Neuronal stem cell (in vitro differentiated cells): ENCODE measurements around the gene CACNA1I.

Experiments used
- DNase-seq: peaks from one replicate; pipeline ENCODE4 v3.0.0-alpha.2; 2013; ENCODE audit warnings: low spot score
- H2AFZ ChIP-seq: one replicate; pipeline ENCODE4 v1.6.1; 2013; ENCODE audit warnings: mild to moderate bottlenecking, low read length, inconsistent platforms
- H2AK5ac ChIP-seq: 2 replicates; pipeline ENCODE4 v1.6.1; 2013; ENCODE audit warnings: low read depth, mild to moderate bottlenecking, inconsistent platforms, low read length, moderate library complexity, mixed read lengths
- H2BK120ac ChIP-seq: 2 replicates; pipeline ENCODE4 v1.6.1; 2013; ENCODE audit warnings: low read depth, mild to moderate bottlenecking, inconsistent platforms, low read length, moderate library complexity, mixed read lengths
- H2BK12ac ChIP-seq: one replicate; pipeline ENCODE4 v1.6.1; 2013; ENCODE audit warnings: low read length, inconsistent platforms
- H2BK15ac ChIP-seq: 2 replicates; pipeline ENCODE4 v1.6.1; 2013; ENCODE audit warnings: mild to moderate bottlenecking, low read length, inconsistent platforms, mixed read lengths
- H2BK5ac ChIP-seq: one replicate; pipeline ENCODE4 v1.6.1; 2013; ENCODE audit warnings: inconsistent platforms, mild to moderate bottlenecking, low read length, moderate library complexity
- H3K14ac ChIP-seq: one replicate; pipeline ENCODE4 v1.6.1; 2013; ENCODE audit warnings: low read length, inconsistent platforms
- H3K18ac ChIP-seq: 2 replicates; pipeline ENCODE4 v1.6.1; 2013; ENCODE audit warnings: low read length, inconsistent platforms
- H3K23ac ChIP-seq: 2 replicates; pipeline ENCODE4 v1.6.1; 2013; ENCODE audit warnings: low read depth, mild to moderate bottlenecking, mixed read lengths, low read length, inconsistent platforms; ENCODE audit not compliant: poor library complexity
- H3K27ac ChIP-seq: replicated peaks from 3 replicates; pipeline ENCODE4 v1.5.1; 2013; ENCODE audit warnings: low read length, inconsistent platforms
- H3K27me3 ChIP-seq, 3 experiments: 2 replicates each; pipeline ENCODE4 v1.6.1; 2013; ENCODE audit warnings: low read length in 3 of 3, mild to moderate bottlenecking in 2 of 3, inconsistent platforms in 1 of 3, low read depth in 1 of 3, mixed read lengths in 1 of 3, moderate library complexity in 1 of 3; ENCODE audit not compliant: control insufficient read depth in 3 of 3, insufficient read depth in 3 of 3
- H3K36me3 ChIP-seq, 2 donors: replicated peaks in 1 of 2; 2 replicates each; pipeline ENCODE4 v1.6.1; 2013; ENCODE audit warnings: low read length in 2 of 2; ENCODE audit not compliant: control insufficient read depth in 2 of 2, insufficient read depth in 2 of 2
- H3K4ac ChIP-seq: 2 replicates; pipeline ENCODE4 v1.6.1; 2013; ENCODE audit warnings: inconsistent platforms, mild to moderate bottlenecking, low read length, moderate library complexity
- H3K4me1 ChIP-seq, 2 donors: 1 replicate in 1 of 2; 2 replicates in 1 of 2; pipeline ENCODE4 v1.6.1; 2013; ENCODE audit warnings: low read length in 2 of 2, low read depth in 1 of 2; ENCODE audit not compliant: control insufficient read depth in 2 of 2, insufficient read depth in 1 of 2
- H3K4me2 ChIP-seq: one replicate; pipeline ENCODE4 v1.6.1; 2013; ENCODE audit warnings: mild to moderate bottlenecking, low read length, inconsistent platforms; ENCODE audit not compliant: insufficient read depth, poor library complexity, severe bottlenecking
- H3K4me3 ChIP-seq, 2 donors: 2 replicates each; pipeline ENCODE4 v1.5.1; 2013; ENCODE audit warnings: low read length in 2 of 2, mild to moderate bottlenecking in 2 of 2, inconsistent platforms in 1 of 2, moderate library complexity in 1 of 2
- H3K79me1 ChIP-seq: one replicate; pipeline ENCODE4 v1.6.1; 2013; ENCODE audit warnings: low read depth, mild to moderate bottlenecking, inconsistent platforms, low read length, moderate library complexity
- H3K9ac ChIP-seq: one replicate; pipeline ENCODE4 v1.6.1; 2013; ENCODE audit warnings: mild to moderate bottlenecking, low read depth, low read length, inconsistent platforms; ENCODE audit not compliant: poor library complexity
- H3K9me3 ChIP-seq, 2 donors: replicated peaks in 1 of 2; 2 replicates each; pipeline versions ENCODE3 to v1.6.1; 2013; ENCODE audit warnings: low read length in 2 of 2, mild to moderate bottlenecking in 2 of 2, inconsistent platforms in 1 of 2, low read depth in 1 of 2, mixed read lengths in 1 of 2, moderate library complexity in 1 of 2; ENCODE audit not compliant: control insufficient read depth in 2 of 2, insufficient read depth in 1 of 2
- H4K8ac ChIP-seq: one replicate; pipeline ENCODE4 v1.6.1; 2013; ENCODE audit warnings: low read depth, mild to moderate bottlenecking, inconsistent platforms, low read length, moderate library complexity
- H4K91ac ChIP-seq: one replicate; pipeline ENCODE4 v1.6.1; 2013; ENCODE audit warnings: low read length, low read depth, mild to moderate bottlenecking, inconsistent platforms; ENCODE audit not compliant: poor library complexity
- WGBS, 2 donors: extraction: QIAGEN DNeasy Blood & Tissue Kit; methylation state at CpG; one replicate each; pipeline ENCODE4 v1.1.7; 2013; ENCODE audit warnings: missing lambda C conversion rate in 2 of 2, mixed read lengths in 1 of 2; ENCODE audit not compliant: insufficient read length in 2 of 2, insufficient replicate concordance in 1 of 2; ENCODE audit errors: extremely low coverage in 2 of 2; 5-methylcytosine and 5-hydroxymethylcytosine counted together

Gene CACNA1I

GRCh38 chr22:39621826-39622225 lies 51.3 kb downstream of the CACNA1I start:
- H3K27ac ChIP-seq, result no peak overlapping the region
- H2BK5ac ChIP-seq, result no peak overlapping the region
- no CpG with 5 or more reads among the region's 7 CpGs for WGBS, 2 donors
- H3K18ac ChIP-seq, result peak overlapping the region; percentile 19
- H2BK15ac ChIP-seq, result no peak overlapping the region
- no peak overlapping the region for H4K8ac ChIP-seq
- H3K36me3 ChIP-seq, result no peaks in the 10 kb centered on the region
- peak overlapping the region; percentile 61 for H2AK5ac ChIP-seq
- no peak for DNase-seq
- peaks cover 0 to 24% (median 12%) of the 10 kb centered on the region in 3 experiments for H3K27me3 ChIP-seq
- no peak overlapping the region for H2AFZ ChIP-seq
- peaks cover 0 to 7% of the 10 kb centered on the region in 2 donors for H3K9me3 ChIP-seq
- H4K91ac ChIP-seq, result no peak overlapping the region
- H3K79me1 ChIP-seq, result no peaks in the 10 kb centered on the region
- H2BK12ac ChIP-seq, result no peak overlapping the region
- H3K14ac ChIP-seq, result no peak overlapping the region
- peak overlapping the region; percentile 50 for H3K23ac ChIP-seq
- no peak overlapping the region for H3K4me3 ChIP-seq
- H2BK120ac ChIP-seq, result no peak overlapping the region
- no peak overlapping the region for H3K4me2 ChIP-seq
- peaks cover 0 to 12% of the 10 kb centered on the region in 2 donors for H3K4me1 ChIP-seq
- H3K4ac ChIP-seq, result no peak overlapping the region
- no peak overlapping the region for H3K9ac ChIP-seq

GRCh38 chr22:39622881-39623367 lies 52.4 kb downstream of the CACNA1I start:
- peaks cover 0 to 7% of the 10 kb centered on the region in 2 donors for H3K9me3 ChIP-seq
- H2BK15ac ChIP-seq, result no peak overlapping the region
- peaks cover 0 to 12% of the 10 kb centered on the region in 2 donors for H3K4me1 ChIP-seq
- H3K18ac ChIP-seq, result peak overlapping the region; percentile 4
- no peak overlapping the region for H2AK5ac ChIP-seq
- H4K8ac ChIP-seq, result no peak overlapping the region
- peak; percentile 45 for DNase-seq
- H2BK12ac ChIP-seq, result no peak overlapping the region
- H3K14ac ChIP-seq, result no peak overlapping the region
- H4K91ac ChIP-seq, result no peak overlapping the region
- H2BK5ac ChIP-seq, result no peak overlapping the region
- H2AFZ ChIP-seq, result no peak overlapping the region
- no peak overlapping the region for H3K27ac ChIP-seq
- H2BK120ac ChIP-seq, result no peak overlapping the region
- H3K4me3 ChIP-seq, result peak overlapping the region in 1 of 2 donors; percentile 51
- no peak overlapping the region for H3K9ac ChIP-seq
- H3K4me2 ChIP-seq, result no peak overlapping the region
- no peaks in the 10 kb centered on the region for H3K36me3 ChIP-seq
- WGBS, 2 donors, result no CpG with 5 or more reads among the region's 17 CpGs
- no peaks in the 10 kb centered on the region for H3K79me1 ChIP-seq
- H3K4ac ChIP-seq, result no peak overlapping the region
- H3K27me3 ChIP-seq, result peaks cover 0 to 24% (median 12%) of the 10 kb centered on the region in 3 experiments
- peak overlapping the region; percentile 0 for H3K23ac ChIP-seq

- Histone ChIP-seq H3K14ac (peak overlapping the region; percentile 72), H3K27ac (no peak overlapping the region), H3K27me3 (peaks cover 0 to 30% (median 12%) of the 10 kb centered on the region in 3 experiments), H3K9ac (peak overlapping the region; percentile 60), H2AK5ac (peak overlapping the region; percentile 60), H2BK15ac (no peak overlapping the region), H3K4me3 (peak overlapping the region in 1 of 2 donors; percentile 51), H4K8ac (peak overlapping the region; percentile 23), H2BK12ac (peak overlapping the region; percentile 77), H3K4ac (no peak overlapping the region), H2BK5ac (no peak overlapping the region), H3K4me2 (no peak overlapping the region), H3K23ac (peak overlapping the region; percentile 57), H3K9me3 (peaks cover 0 to 3% of the 10 kb centered on the region in 2 donors), H2AFZ (no peak overlapping the region), H2BK120ac (no peak overlapping the region), H4K91ac (peak overlapping the region; percentile 97), H3K4me1 (peaks cover 0 to 11% of the 10 kb centered on the region in 2 donors), H3K36me3 (no peaks in the 10 kb centered on the region), H3K79me1 (no peaks in the 10 kb centered on the region), H3K18ac (peak overlapping the region; percentile 78)
- WGBS, 2 donors, result 100% methylated on average over 5 of the region's 28 CpGs; no CpG with 5 or more reads in 1 of the 2 donors
- DNase-seq, result no peak
Observed at GRCh38 chr22:39623603-39624500, 53.3 kb downstream of the CACNA1I start.

- Histone ChIP-seq H3K36me3 (no peaks in the 10 kb centered on the region), H2AK5ac (no peak overlapping the region), H2BK5ac (no peak overlapping the region), H3K4me3 (no peak overlapping the region), H4K91ac (no peak overlapping the region), H3K79me1 (no peaks in the 10 kb centered on the region), H3K27ac (no peak overlapping the region), H3K4me2 (no peak overlapping the region), H3K14ac (no peak overlapping the region), H2BK12ac (no peak overlapping the region), H3K9me3 (peaks cover 0 to 3% of the 10 kb centered on the region in 2 donors), H4K8ac (no peak overlapping the region), H2BK15ac (no peak overlapping the region), H2BK120ac (no peak overlapping the region), H3K18ac (no peak overlapping the region), H2AFZ (no peak overlapping the region), H3K27me3 (peaks cover 0 to 36% (median 12%) of the 10 kb centered on the region in 3 experiments), H3K4ac (no peak overlapping the region), H3K4me1 (peaks cover 0 to 11% of the 10 kb centered on the region in 2 donors), H3K23ac (no peak overlapping the region), H3K9ac (no peak overlapping the region)
- no peak for DNase-seq
- WGBS, 2 donors, result no CpG with 5 or more reads among the region's 7 CpGs
Observed at GRCh38 chr22:39624501-39624821, 53.9 kb downstream of the CACNA1I start.
